Measurements from ENCODE around the gene OIT3.

Gene OIT3

DNA sequence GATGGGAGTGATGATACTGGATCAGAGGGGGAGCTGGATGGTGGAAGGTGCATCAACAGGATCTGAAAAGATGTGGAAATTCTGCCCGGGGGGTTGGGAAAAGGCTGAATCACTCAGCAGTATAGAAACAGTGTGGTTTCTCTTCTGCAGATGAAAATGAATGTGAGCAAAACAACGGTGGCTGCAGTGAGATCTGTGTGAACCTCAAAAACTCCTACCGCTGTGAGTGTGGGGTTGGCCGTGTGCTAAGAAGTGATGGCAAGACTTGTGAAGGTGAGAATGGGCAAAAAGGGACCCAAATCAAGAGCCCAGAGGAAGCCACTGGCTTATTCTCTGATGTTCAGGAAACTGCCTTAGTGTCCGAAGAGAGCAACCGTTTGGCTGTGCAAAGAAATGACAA is 12.9 kb downstream of the OIT3 start:
- no peak overlapping the region for H3K9ac ChIP-seq (ENCODE audit: low read length)
- no peaks in the 10 kb centered on the region for H3K36me3 ChIP-seq (ENCODE audit: low read length)
- H3F3A ChIP-seq (ENCODE audit: insufficient read depth): no peaks in the 10 kb centered on the region
- no peaks in the 10 kb centered on the region for H3K79me2 ChIP-seq (ENCODE audit: insufficient read depth, low read length)
- no peak overlapping the region for H3K4me3 ChIP-seq (ENCODE audit: insufficient read depth, low read length, poor library complexity, severe bottlenecking)
- no peak overlapping the region for H3K27ac ChIP-seq (ENCODE audit: low read depth, low read length)
- H3K9me3 ChIP-seq (ENCODE audit: insufficient read depth, low read length): no peaks in the 10 kb centered on the region
- no peak overlapping the region for H3K4me2 ChIP-seq (ENCODE audit: low read depth, low read length, poor library complexity, severe bottlenecking)
- no peak for TF ChIP-seq EZH2phosphoT487 (conservative IDR thresholded peaks at IDR 0.05; ENCODE audit: low read length)
- no peak for TF ChIP-seq CTCF (IDR thresholded peaks at IDR 0.05; ENCODE audit: insufficient read depth, low read length, poor library complexity, severe bottlenecking)
- H4K20me1 ChIP-seq (ENCODE audit: low read depth, low read length): no peaks in the 10 kb centered on the region
- H3K9me2 ChIP-seq (replicated peaks; ENCODE audit: insufficient read depth, low read length): no peaks in the 10 kb centered on the region
- no peaks in the 10 kb centered on the region for H3K27me3 ChIP-seq (ENCODE audit: low read length)
- H2AFZ ChIP-seq (ENCODE audit: low read depth, low read length, severe bottlenecking): no peak overlapping the region

DNA sequence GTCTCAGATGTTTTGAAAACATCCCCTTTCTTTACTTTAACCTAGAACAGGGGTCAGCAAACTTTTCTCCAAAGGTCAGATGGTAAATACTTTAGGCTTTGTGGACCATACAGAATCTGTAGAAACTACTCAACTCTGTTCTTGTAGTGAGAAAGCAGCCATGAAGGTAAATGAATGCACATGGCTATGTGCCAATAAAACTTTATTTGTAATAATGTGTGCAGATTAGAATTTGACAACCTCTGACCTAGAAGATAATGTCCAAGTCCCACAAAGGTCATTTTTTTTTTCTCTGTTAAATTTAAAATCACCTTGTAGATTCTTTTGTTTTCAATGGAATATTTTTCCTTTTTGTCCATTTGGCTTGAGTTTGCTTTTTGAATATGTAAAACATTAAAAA is 17.2 kb downstream of the OIT3 start:
- no peaks in the 10 kb centered on the region for H3K9me2 ChIP-seq (replicated peaks; ENCODE audit: insufficient read depth, low read length)
- H3F3A ChIP-seq (ENCODE audit: insufficient read depth): no peaks in the 10 kb centered on the region
- H3K27me3 ChIP-seq (ENCODE audit: low read length): no peaks in the 10 kb centered on the region
- H3K4me3 ChIP-seq (ENCODE audit: insufficient read depth, low read length, poor library complexity, severe bottlenecking): no peak overlapping the region
- H3K9ac ChIP-seq (ENCODE audit: low read length): no peak overlapping the region
- H3K27ac ChIP-seq (ENCODE audit: low read depth, low read length): no peak overlapping the region
- TF ChIP-seq CTCF (IDR thresholded peaks at IDR 0.05; ENCODE audit: insufficient read depth, low read length, poor library complexity, severe bottlenecking) (no peak), EZH2phosphoT487 (conservative IDR thresholded peaks at IDR 0.05; ENCODE audit: low read length) (no peak)
- no peaks in the 10 kb centered on the region for H3K36me3 ChIP-seq (ENCODE audit: low read length)
- no peaks in the 10 kb centered on the region for H4K20me1 ChIP-seq (ENCODE audit: low read depth, low read length)
- no peaks in the 10 kb centered on the region for H3K79me2 ChIP-seq (ENCODE audit: insufficient read depth, low read length)
- H3K9me3 ChIP-seq (ENCODE audit: insufficient read depth, low read length): no peaks in the 10 kb centered on the region
- H3K4me2 ChIP-seq (ENCODE audit: low read depth, low read length, poor library complexity, severe bottlenecking): no peak overlapping the region
- H2AFZ ChIP-seq (ENCODE audit: low read depth, low read length, severe bottlenecking): no peak overlapping the region

GRCh38 chr10:72911758-72912157 is 18.2 kb downstream of the OIT3 start:
- no peaks in the 10 kb centered on the region for H3K36me3 ChIP-seq (ENCODE audit: low read length)
- no peak overlapping the region for H2AFZ ChIP-seq (ENCODE audit: low read depth, low read length, severe bottlenecking)
- TF ChIP-seq CTCF (IDR thresholded peaks at IDR 0.05; ENCODE audit: insufficient read depth, low read length, poor library complexity, severe bottlenecking): no peak
- no peak for TF ChIP-seq EZH2phosphoT487 (conservative IDR thresholded peaks at IDR 0.05; ENCODE audit: low read length)
- no peak overlapping the region for H3K4me2 ChIP-seq (ENCODE audit: low read depth, low read length, poor library complexity, severe bottlenecking)
- H3K9ac ChIP-seq (ENCODE audit: low read length): no peak overlapping the region
- H3K27me3 ChIP-seq (ENCODE audit: low read length): no peaks in the 10 kb centered on the region
- no peaks in the 10 kb centered on the region for H3K79me2 ChIP-seq (ENCODE audit: insufficient read depth, low read length)
- H4K20me1 ChIP-seq (ENCODE audit: low read depth, low read length): no peaks in the 10 kb centered on the region
- no peak overlapping the region for H3K27ac ChIP-seq (ENCODE audit: low read depth, low read length)
- no peak overlapping the region for H3K4me3 ChIP-seq (ENCODE audit: insufficient read depth, low read length, poor library complexity, severe bottlenecking)
- no peaks in the 10 kb centered on the region for H3K9me3 ChIP-seq (ENCODE audit: insufficient read depth, low read length)
- no peaks in the 10 kb centered on the region for H3K9me2 ChIP-seq (replicated peaks; ENCODE audit: insufficient read depth, low read length)
- no peaks in the 10 kb centered on the region for H3F3A ChIP-seq (ENCODE audit: insufficient read depth)

- Histone ChIP-seq H3K4me2 (ENCODE audit: low read depth, low read length, poor library complexity, severe bottlenecking) (no peak overlapping the region), H3K79me2 (ENCODE audit: insufficient read depth, low read length) (no peaks in the 10 kb centered on the region), H3K36me3 (ENCODE audit: low read length) (no peaks in the 10 kb centered on the region), H3K27me3 (ENCODE audit: low read length) (no peaks in the 10 kb centered on the region), H3K4me3 (ENCODE audit: insufficient read depth, low read length, poor library complexity, severe bottlenecking) (no peak overlapping the region), H3K27ac (ENCODE audit: low read depth, low read length) (no peak overlapping the region), H3K9me2 (replicated peaks; ENCODE audit: insufficient read depth, low read length) (no peaks in the 10 kb centered on the region), H3F3A (ENCODE audit: insufficient read depth) (no peaks in the 10 kb centered on the region), H3K9ac (ENCODE audit: low read length) (no peak overlapping the region), H4K20me1 (ENCODE audit: low read depth, low read length) (no peaks in the 10 kb centered on the region), H3K9me3 (ENCODE audit: insufficient read depth, low read length) (no peaks in the 10 kb centered on the region), H2AFZ (ENCODE audit: low read depth, low read length, severe bottlenecking) (no peak overlapping the region)
- TF ChIP-seq EZH2phosphoT487 (conservative IDR thresholded peaks at IDR 0.05; ENCODE audit: low read length): no peak
- TF ChIP-seq CTCF (IDR thresholded peaks at IDR 0.05; ENCODE audit: insufficient read depth, low read length, poor library complexity, severe bottlenecking): no peak
Observed at GRCh38 chr10:72912736-72913135, 19.2 kb downstream of the OIT3 start.
